ENCODE data around the gene PPAT. TPM values are rescaled to one million over a fixed set of nuclear protein-coding genes. Genes with fewer than 3 reads are reported as not detected.

The PPAT gene
- total and polyA plus RNA-seq, 2 donors (not counting 1 experiment from before 2014, with no cell fraction given): 3.2 to 9.2 TPM

DNA sequence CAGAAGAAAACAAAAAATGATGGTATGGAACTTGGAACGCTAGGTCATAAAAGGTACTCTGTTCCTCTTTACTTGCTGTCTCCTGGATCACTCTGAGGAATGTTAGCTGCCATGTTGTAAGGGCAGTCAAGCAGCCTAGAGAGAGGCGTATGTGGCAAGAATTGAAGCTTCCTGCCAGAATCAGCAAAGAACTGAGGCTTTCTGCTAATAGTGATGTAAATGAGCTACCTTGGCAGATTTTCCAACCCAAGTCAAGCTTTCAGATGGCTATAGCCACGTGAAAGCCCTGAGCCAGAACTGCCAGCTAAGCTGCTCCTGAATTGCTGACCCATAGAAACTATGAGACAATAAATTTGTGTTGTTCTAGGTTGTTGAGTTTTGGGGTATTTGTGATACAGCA lies 86.8 kb downstream of the PPAT start:
- POLR2A ChIA-PET: no interaction called here
- Histone ChIP-seq H3K4me3 (ENCODE audit: control extremely low read depth in 1 of 5, extremely low read depth in 1 of 5, insufficient read depth in 1 of 5, low read depth in 2 of 5, low read length in 4 of 5) (no peak overlapping the region), H3K27ac (ENCODE audit: low read length in 2 of 2) (no peak overlapping the region), H3K27me3 (replicated peaks in 1 of 4; ENCODE audit: control extremely low read depth in 1 of 4, control insufficient read depth in 3 of 4, insufficient read depth in 4 of 4, low read length in 3 of 4) (no peaks in the 10 kb centered on the region), H3K4me1 (ENCODE audit: control insufficient read depth in 2 of 2, insufficient read depth in 2 of 2, low read length in 2 of 2) (no peaks in the 10 kb centered on the region), H3K9ac (ENCODE audit: low read length) (no peak overlapping the region), H3K9me3 (ENCODE audit: control extremely low read depth in 1 of 3, control insufficient read depth in 2 of 3, insufficient read depth in 1 of 3, low read length in 2 of 3) (no peaks in the 10 kb centered on the region), H3K79me2 (ENCODE audit: control insufficient read depth, insufficient read depth, low read length) (no peaks in the 10 kb centered on the region), H2AFZ (ENCODE audit: insufficient read depth, low read depth, low read length, poor library complexity, severe bottlenecking) (no peak overlapping the region), H3K4me2 (replicated peaks; ENCODE audit: low read depth, low read length, poor library complexity, severe bottlenecking) (no peak overlapping the region), H3K36me3 (replicated peaks in 1 of 2; ENCODE audit: control extremely low read depth in 1 of 2, control insufficient read depth in 1 of 2, extremely low read depth in 1 of 2, insufficient read depth in 2 of 2, low read length in 1 of 2) (peaks cover 1 to 18% of the 10 kb centered on the region in 2 experiments), H4K20me1 (ENCODE audit: control insufficient read depth, insufficient read depth, low read length, poor library complexity, severe bottlenecking) (no peaks in the 10 kb centered on the region)
- no peaks in the 10 kb centered on the region for H3K9me3 Mint-ChIP-seq (ENCODE audit: insufficient read depth)
- H3K4me1 Mint-ChIP-seq: no peaks in the 10 kb centered on the region
- no peak overlapping the region for H3K4me3 Mint-ChIP-seq
- intact Hi-C loops (cut with micrococcal nuclease): no loop called here
- ATAC-seq (ENCODE audit: low read depth) (no peak), DNase-seq (no peak)
- no peak overlapping the region for H3K27ac Mint-ChIP-seq
- no peaks in the 10 kb centered on the region for H3K27me3 Mint-ChIP-seq
- 86% methylated on average over 2 of the region's 3 CpGs for WGBS (ENCODE audit: insufficient coverage)
- CTCF ChIA-PET: no interaction called here
- no peak for TF ChIP-seq CTCF (IDR thresholded peaks at IDR 0.05)
- TF ChIP-seq EZH2 (IDR thresholded peaks at IDR 0.05; ENCODE audit: borderline replicate concordance, insufficient read depth, low read depth, low read length, poor library complexity, severe bottlenecking): no peak

GRCh38 chr4:56345458-56345857 lies 90.0 kb downstream of the PPAT start:
- ATAC-seq (ENCODE audit: low read depth) (no peak), DNase-seq (no peak)
- no peak overlapping the region for H3K27ac Mint-ChIP-seq
- no peaks in the 10 kb centered on the region for H3K79me2 ChIP-seq (ENCODE audit: control insufficient read depth, insufficient read depth, low read length)
- H3K9me3 ChIP-seq (ENCODE audit: control extremely low read depth in 1 of 3, control insufficient read depth in 2 of 3, insufficient read depth in 1 of 3, low read length in 2 of 3): no peaks in the 10 kb centered on the region
- ChIA-PET POLR2A (no interaction called here), CTCF (no interaction called here)
- H3K4me3 Mint-ChIP-seq: no peak overlapping the region
- H3K9me3 Mint-ChIP-seq (ENCODE audit: insufficient read depth): no peaks in the 10 kb centered on the region
- H3K27ac ChIP-seq (ENCODE audit: low read length in 2 of 2): no peak overlapping the region
- no peak overlapping the region for H3K4me3 ChIP-seq (ENCODE audit: control extremely low read depth in 1 of 5, extremely low read depth in 1 of 5, insufficient read depth in 1 of 5, low read depth in 2 of 5, low read length in 4 of 5)
- H4K20me1 ChIP-seq (ENCODE audit: control insufficient read depth, insufficient read depth, low read length, poor library complexity, severe bottlenecking): no peaks in the 10 kb centered on the region
- no peak overlapping the region for H3K9ac ChIP-seq (ENCODE audit: low read length)
- no peak overlapping the region for H2AFZ ChIP-seq (ENCODE audit: insufficient read depth, low read depth, low read length, poor library complexity, severe bottlenecking)
- TF ChIP-seq CTCF (IDR thresholded peaks at IDR 0.05): no peak
- no peak for TF ChIP-seq EZH2 (IDR thresholded peaks at IDR 0.05; ENCODE audit: borderline replicate concordance, insufficient read depth, low read depth, low read length, poor library complexity, severe bottlenecking)
- intact Hi-C loops (cut with micrococcal nuclease): no loop called here
- H3K4me1 ChIP-seq (ENCODE audit: control insufficient read depth in 2 of 2, insufficient read depth in 2 of 2, low read length in 2 of 2): no peaks in the 10 kb centered on the region
- H3K4me1 Mint-ChIP-seq: no peaks in the 10 kb centered on the region
- H3K36me3 ChIP-seq (replicated peaks in 1 of 2; ENCODE audit: control extremely low read depth in 1 of 2, control insufficient read depth in 1 of 2, extremely low read depth in 1 of 2, insufficient read depth in 2 of 2, low read length in 1 of 2): peaks cover 0 to 17% of the 10 kb centered on the region in 2 experiments
- WGBS (ENCODE audit: insufficient coverage): no CpG with 5 or more reads among the region's 4 CpGs
- no peaks in the 10 kb centered on the region for H3K27me3 ChIP-seq (replicated peaks in 1 of 4; ENCODE audit: control extremely low read depth in 1 of 4, control insufficient read depth in 3 of 4, insufficient read depth in 4 of 4, low read length in 3 of 4)
- H3K4me2 ChIP-seq (replicated peaks; ENCODE audit: low read depth, low read length, poor library complexity, severe bottlenecking): no peak overlapping the region
- no peaks in the 10 kb centered on the region for H3K27me3 Mint-ChIP-seq

Other genes starting within 250 kb of the PPAT start
- 15.2 and 17.2 TPM in 2 replicates for gene AASDH, start 48.1 kb downstream of the PPAT start, total RNA-seq
- gene AASDH, start 48.1 kb downstream of the PPAT start, polyA plus RNA-seq: 6.9 and 8.8 TPM in 2 replicates
- 23.7 and 29.5 TPM in 2 replicates for gene PAICS, start 645 bp upstream of the PPAT start, total RNA-seq
- gene PAICS, start 645 bp upstream of the PPAT start, polyA plus RNA-seq: 11.0 and 13.4 TPM in 2 replicates
- gene SRP72, start 32.0 kb upstream of the PPAT start, total RNA-seq: 111 and 114 TPM in 2 replicates
- gene SRP72, start 32.0 kb upstream of the PPAT start, polyA plus RNA-seq: 51.9 and 76.7 TPM in 2 replicates
- gene ARL9, start 70.2 kb upstream of the PPAT start, total RNA-seq: 0.17 and 0.27 TPM in 2 replicates
- gene ARL9, start 70.2 kb upstream of the PPAT start, polyA plus RNA-seq: not detected in 2 replicates
- 7.0 and 7.4 TPM in 2 replicates for gene HOPX, start 245.7 kb upstream of the PPAT start, total RNA-seq
- 14.2 and 29.2 TPM in 2 replicates for gene HOPX, start 245.7 kb upstream of the PPAT start, polyA plus RNA-seq